ENCODE results near the gene NFAM1. TPM values are rescaled to one million over a fixed set of nuclear protein-coding genes. Genes with fewer than 3 reads are reported as not detected.

NFAM1 gene
- total and polyA plus RNA-seq, 4 donors, result 0.36 to 3.8 (median 2.6) TPM

DNA sequence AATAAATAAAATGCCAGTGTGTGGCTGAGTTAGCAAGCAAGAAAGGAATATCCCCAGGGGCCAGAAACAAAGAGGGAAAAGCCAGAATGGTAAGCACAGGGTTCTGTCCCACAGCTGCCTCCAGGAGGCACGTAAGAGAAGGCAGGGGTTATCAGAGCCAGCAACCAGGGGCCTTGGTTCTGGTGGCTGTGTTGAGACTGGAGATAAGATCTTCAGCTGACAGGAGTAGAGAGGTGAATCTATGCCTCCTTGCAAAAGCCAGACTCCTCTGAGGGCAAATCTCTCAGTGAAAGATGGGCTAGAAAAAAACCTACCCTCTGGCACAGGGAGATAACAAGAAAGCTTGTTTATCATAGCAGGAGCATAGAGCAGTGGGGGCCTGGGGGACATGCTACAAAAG is 29.8 kb upstream of the NFAM1 start:
- Histone ChIP-seq H3K27ac (ENCODE audit: low read depth in 1 of 2, low read length in 2 of 2) (no peak overlapping the region), H3K4me3 (ENCODE audit: low read depth in 1 of 3, low read length in 3 of 3) (no peak overlapping the region), H3K27me3 (ENCODE audit: control insufficient read depth in 4 of 4, insufficient read depth in 4 of 4, low read length in 3 of 4) (no peaks in the 10 kb centered on the region), H3K9ac (ENCODE audit: low read depth in 1 of 2, low read length in 2 of 2) (no peak overlapping the region), H3K4me1 (ENCODE audit: control insufficient read depth in 4 of 4, insufficient read depth in 4 of 4, low read length in 3 of 4) (no peaks in the 10 kb centered on the region), H3K36me3 (ENCODE audit: control insufficient read depth in 4 of 4, insufficient read depth in 3 of 4, low read depth in 1 of 4, low read length in 3 of 4) (no peaks in the 10 kb centered on the region), H3K9me3 (ENCODE audit: control insufficient read depth in 4 of 4, low read length in 3 of 4) (no peaks in the 10 kb centered on the region)
- WGBS, result 59% methylated on average over 1 of the region's 1 CpG
- no peak for TF ChIP-seq SP1 (IDR thresholded peaks at IDR 0.05)
- TF ChIP-seq FOXA1 (IDR thresholded peaks at IDR 0.05), result no peak
- no peak for TF ChIP-seq EGR1 (IDR thresholded peaks at IDR 0.05; ENCODE audit: low read depth in 2 of 2)
- no peak for TF ChIP-seq GABPA (IDR thresholded peaks at IDR 0.05 in 1 of 2, conservative IDR thresholded peaks at IDR 0.05 in 1 of 2)
- no peak for TF ChIP-seq HNF4G (IDR thresholded peaks at IDR 0.05)
- TF ChIP-seq HNF4A (conservative IDR thresholded peaks at IDR 0.05), result no peak
- TF ChIP-seq TAF1 (conservative IDR thresholded peaks at IDR 0.05), result no peak
- no peak for TF ChIP-seq JUND (IDR thresholded peaks at IDR 0.05)
- TF ChIP-seq, protein P1, sequence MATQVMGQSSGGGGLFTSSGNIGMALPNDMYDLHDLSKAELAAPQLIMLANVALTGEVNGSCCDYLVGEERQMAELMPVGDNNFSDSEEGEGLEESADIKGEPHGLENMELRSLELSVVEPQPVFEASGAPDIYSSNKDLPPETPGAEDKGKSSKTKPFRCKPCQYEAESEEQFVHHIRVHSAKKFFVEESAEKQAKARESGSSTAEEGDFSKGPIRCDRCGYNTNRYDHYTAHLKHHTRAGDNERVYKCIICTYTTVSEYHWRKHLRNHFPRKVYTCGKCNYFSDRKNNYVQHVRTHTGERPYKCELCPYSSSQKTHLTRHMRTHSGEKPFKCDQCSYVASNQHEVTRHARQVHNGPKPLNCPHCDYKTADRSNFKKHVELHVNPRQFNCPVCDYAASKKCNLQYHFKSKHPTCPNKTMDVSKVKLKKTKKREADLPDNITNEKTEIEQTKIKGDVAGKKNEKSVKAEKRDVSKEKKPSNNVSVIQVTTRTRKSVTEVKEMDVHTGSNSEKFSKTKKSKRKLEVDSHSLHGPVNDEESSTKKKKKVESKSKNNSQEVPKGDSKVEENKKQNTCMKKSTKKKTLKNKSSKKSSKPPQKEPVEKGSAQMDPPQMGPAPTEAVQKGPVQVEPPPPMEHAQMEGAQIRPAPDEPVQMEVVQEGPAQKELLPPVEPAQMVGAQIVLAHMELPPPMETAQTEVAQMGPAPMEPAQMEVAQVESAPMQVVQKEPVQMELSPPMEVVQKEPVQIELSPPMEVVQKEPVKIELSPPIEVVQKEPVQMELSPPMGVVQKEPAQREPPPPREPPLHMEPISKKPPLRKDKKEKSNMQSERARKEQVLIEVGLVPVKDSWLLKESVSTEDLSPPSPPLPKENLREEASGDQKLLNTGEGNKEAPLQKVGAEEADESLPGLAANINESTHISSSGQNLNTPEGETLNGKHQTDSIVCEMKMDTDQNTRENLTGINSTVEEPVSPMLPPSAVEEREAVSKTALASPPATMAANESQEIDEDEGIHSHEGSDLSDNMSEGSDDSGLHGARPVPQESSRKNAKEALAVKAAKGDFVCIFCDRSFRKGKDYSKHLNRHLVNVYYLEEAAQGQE (IDR thresholded peaks at IDR 0.05), result no peak
- no peak for TF ChIP-seq FOXA2 (IDR thresholded peaks at IDR 0.05)
- TF ChIP-seq, protein P2, sequence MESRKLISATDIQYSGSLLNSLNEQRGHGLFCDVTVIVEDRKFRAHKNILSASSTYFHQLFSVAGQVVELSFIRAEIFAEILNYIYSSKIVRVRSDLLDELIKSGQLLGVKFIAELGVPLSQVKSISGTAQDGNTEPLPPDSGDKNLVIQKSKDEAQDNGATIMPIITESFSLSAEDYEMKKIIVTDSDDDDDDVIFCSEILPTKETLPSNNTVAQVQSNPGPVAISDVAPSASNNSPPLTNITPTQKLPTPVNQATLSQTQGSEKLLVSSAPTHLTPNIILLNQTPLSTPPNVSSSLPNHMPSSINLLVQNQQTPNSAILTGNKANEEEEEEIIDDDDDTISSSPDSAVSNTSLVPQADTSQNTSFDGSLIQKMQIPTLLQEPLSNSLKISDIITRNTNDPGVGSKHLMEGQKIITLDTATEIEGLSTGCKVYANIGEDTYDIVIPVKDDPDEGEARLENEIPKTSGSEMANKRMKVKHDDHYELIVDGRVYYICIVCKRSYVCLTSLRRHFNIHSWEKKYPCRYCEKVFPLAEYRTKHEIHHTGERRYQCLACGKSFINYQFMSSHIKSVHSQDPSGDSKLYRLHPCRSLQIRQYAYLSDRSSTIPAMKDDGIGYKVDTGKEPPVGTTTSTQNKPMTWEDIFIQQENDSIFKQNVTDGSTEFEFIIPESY (IDR thresholded peaks at IDR 0.05), result no peak
- no peak for TF ChIP-seq RXRA (IDR thresholded peaks at IDR 0.05)
- no peak for TF ChIP-seq RAD21 (IDR thresholded peaks at IDR 0.05)
- no peak for TF ChIP-seq YY1 (IDR thresholded peaks at IDR 0.05)
- DNase-seq (ENCODE audit: low spot score), result no peak

DNA sequence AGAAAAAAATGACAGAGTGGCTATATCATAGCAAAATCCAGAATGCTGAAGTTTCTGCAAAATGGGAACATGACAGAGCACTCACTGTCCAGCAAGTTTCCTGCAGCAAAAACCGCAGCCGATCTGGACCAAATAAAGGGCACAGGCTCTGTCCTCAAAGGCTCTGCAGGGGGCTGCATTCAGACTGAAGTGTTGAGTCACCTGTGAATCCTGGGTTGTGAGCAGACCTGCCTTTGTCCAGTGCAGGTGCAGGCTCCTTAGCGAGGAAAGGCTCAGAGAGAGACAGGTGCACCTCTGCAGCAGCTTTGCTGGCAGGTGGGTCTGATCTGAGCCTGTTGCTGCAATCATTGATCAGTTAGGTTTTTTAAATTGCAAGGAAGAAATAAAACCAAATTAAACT is 29.3 kb upstream of the NFAM1 start:
- Histone ChIP-seq H3K9me3 (ENCODE audit: control insufficient read depth in 4 of 4, low read length in 3 of 4) (no peaks in the 10 kb centered on the region), H3K9ac (ENCODE audit: low read depth in 1 of 2, low read length in 2 of 2) (no peak overlapping the region), H3K36me3 (ENCODE audit: control insufficient read depth in 4 of 4, insufficient read depth in 3 of 4, low read depth in 1 of 4, low read length in 3 of 4) (no peaks in the 10 kb centered on the region), H3K4me3 (ENCODE audit: low read depth in 1 of 3, low read length in 3 of 3) (no peak overlapping the region), H3K4me1 (ENCODE audit: control insufficient read depth in 4 of 4, insufficient read depth in 4 of 4, low read length in 3 of 4) (no peaks in the 10 kb centered on the region), H3K27me3 (ENCODE audit: control insufficient read depth in 4 of 4, insufficient read depth in 4 of 4, low read length in 3 of 4) (no peaks in the 10 kb centered on the region), H3K27ac (ENCODE audit: low read depth in 1 of 2, low read length in 2 of 2) (no peak overlapping the region)
- WGBS, result 70% methylated on average over 3 of the region's 3 CpGs
- DNase-seq (ENCODE audit: low spot score), result no peak
- TF ChIP-seq FOXA1 (IDR thresholded peaks at IDR 0.05) (no peak), RAD21 (IDR thresholded peaks at IDR 0.05) (no peak), HNF4A (conservative IDR thresholded peaks at IDR 0.05) (no peak), RXRA (IDR thresholded peaks at IDR 0.05) (no peak), SP1 (IDR thresholded peaks at IDR 0.05) (no peak), NR2F2 (IDR thresholded peaks at IDR 0.05) (no peak), TAF1 (conservative IDR thresholded peaks at IDR 0.05) (no peak), HNF4G (IDR thresholded peaks at IDR 0.05) (no peak), GABPA (IDR thresholded peaks at IDR 0.05 in 1 of 2, conservative IDR thresholded peaks at IDR 0.05 in 1 of 2) (no peak), YY1 (IDR thresholded peaks at IDR 0.05) (no peak), FOXA2 (IDR thresholded peaks at IDR 0.05) (no peak), EGR1 (IDR thresholded peaks at IDR 0.05; ENCODE audit: low read depth in 2 of 2) (no peak), JUND (IDR thresholded peaks at IDR 0.05) (no peak)
- TF ChIP-seq, protein P2 (IDR thresholded peaks at IDR 0.05), result no peak
- TF ChIP-seq, protein P1 (IDR thresholded peaks at IDR 0.05), result no peak
- TF ChIP-seq, protein P3, sequence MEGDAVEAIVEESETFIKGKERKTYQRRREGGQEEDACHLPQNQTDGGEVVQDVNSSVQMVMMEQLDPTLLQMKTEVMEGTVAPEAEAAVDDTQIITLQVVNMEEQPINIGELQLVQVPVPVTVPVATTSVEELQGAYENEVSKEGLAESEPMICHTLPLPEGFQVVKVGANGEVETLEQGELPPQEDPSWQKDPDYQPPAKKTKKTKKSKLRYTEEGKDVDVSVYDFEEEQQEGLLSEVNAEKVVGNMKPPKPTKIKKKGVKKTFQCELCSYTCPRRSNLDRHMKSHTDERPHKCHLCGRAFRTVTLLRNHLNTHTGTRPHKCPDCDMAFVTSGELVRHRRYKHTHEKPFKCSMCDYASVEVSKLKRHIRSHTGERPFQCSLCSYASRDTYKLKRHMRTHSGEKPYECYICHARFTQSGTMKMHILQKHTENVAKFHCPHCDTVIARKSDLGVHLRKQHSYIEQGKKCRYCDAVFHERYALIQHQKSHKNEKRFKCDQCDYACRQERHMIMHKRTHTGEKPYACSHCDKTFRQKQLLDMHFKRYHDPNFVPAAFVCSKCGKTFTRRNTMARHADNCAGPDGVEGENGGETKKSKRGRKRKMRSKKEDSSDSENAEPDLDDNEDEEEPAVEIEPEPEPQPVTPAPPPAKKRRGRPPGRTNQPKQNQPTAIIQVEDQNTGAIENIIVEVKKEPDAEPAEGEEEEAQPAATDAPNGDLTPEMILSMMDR (IDR thresholded peaks at IDR 0.05; ENCODE audit: low read depth, low read length, missing input control), result no peak
- TF ChIP-seq, protein P4, sequence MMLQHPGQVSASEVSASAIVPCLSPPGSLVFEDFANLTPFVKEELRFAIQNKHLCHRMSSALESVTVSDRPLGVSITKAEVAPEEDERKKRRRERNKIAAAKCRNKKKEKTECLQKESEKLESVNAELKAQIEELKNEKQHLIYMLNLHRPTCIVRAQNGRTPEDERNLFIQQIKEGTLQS (IDR thresholded peaks at IDR 0.05), result no peak
- TF ChIP-seq, protein P5, sequence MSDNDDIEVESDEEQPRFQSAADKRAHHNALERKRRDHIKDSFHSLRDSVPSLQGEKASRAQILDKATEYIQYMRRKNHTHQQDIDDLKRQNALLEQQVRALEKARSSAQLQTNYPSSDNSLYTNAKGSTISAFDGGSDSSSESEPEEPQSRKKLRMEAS (IDR thresholded peaks at IDR 0.05), result no peak

Data from liver (tissue), 9 donors.